H9 (cell line): ENCODE data around the gene MARK2. TPM values are rescaled to one million over a fixed set of nuclear protein-coding genes. Genes with fewer than 3 reads are reported as not detected.

Experiments
- DNase-seq: peaks from one replicate; pipeline ENCODE4 v3.0.0-alpha.2; 2017
- H2AFZ ChIP-seq: one replicate; pipeline ENCODE4 v1.6.1; 2013; ENCODE audit warnings: mild to moderate bottlenecking, low read length, control low read depth, moderate library complexity
- H2AK5ac ChIP-seq: 2 replicates; pipeline ENCODE4 v1.6.1; 2013; ENCODE audit warnings: low read length, control low read depth, mixed read lengths; ENCODE audit not compliant: insufficient read length
- H2BK120ac ChIP-seq: one replicate; pipeline ENCODE4 v1.6.1; 2013; ENCODE audit warnings: low read depth, mild to moderate bottlenecking, low read length, control low read depth, inconsistent platforms; ENCODE audit not compliant: poor library complexity, severe bottlenecking
- H2BK12ac ChIP-seq: 2 replicates; pipeline ENCODE4 v1.6.1; 2013; ENCODE audit warnings: low read length, control low read depth, mixed read lengths, low read depth; ENCODE audit not compliant: insufficient read length
- H2BK15ac ChIP-seq: 2 replicates; pipeline ENCODE4 v1.6.1; 2013; ENCODE audit warnings: low read depth, low read length, control low read depth
- H2BK20ac ChIP-seq: one replicate; pipeline ENCODE4 v1.6.1; 2013; ENCODE audit warnings: low read depth, mild to moderate bottlenecking, low read length, control low read depth, inconsistent platforms; ENCODE audit not compliant: poor library complexity, severe bottlenecking
- H2BK5ac ChIP-seq: 2 replicates; pipeline ENCODE4 v1.6.1; 2013; ENCODE audit warnings: low read length, control low read depth, mixed read lengths; ENCODE audit not compliant: insufficient read length
- H3K14ac ChIP-seq: 2 replicates; pipeline ENCODE4 v1.6.1; 2013; ENCODE audit warnings: low read length, control low read depth; ENCODE audit not compliant: insufficient read depth
- H3K18ac ChIP-seq: 2 replicates; pipeline ENCODE4 v1.6.1; 2013; ENCODE audit warnings: low read depth, mild to moderate bottlenecking, mixed read lengths, low read length, control low read depth; ENCODE audit not compliant: insufficient read length
- H3K23ac ChIP-seq: 2 replicates; pipeline ENCODE4 v1.6.1; 2013; ENCODE audit warnings: low read length, control low read depth, mixed read lengths, low read depth; ENCODE audit not compliant: insufficient read length
- H3K23me2 ChIP-seq: 2 replicates; pipeline ENCODE4 v1.6.1; 2013; ENCODE audit warnings: low read depth, mild to moderate bottlenecking, mixed read lengths, low read length, control low read depth; ENCODE audit not compliant: insufficient read length, poor library complexity, severe bottlenecking
- H3K27ac ChIP-seq: 2 replicates; pipeline ENCODE4 v1.5.1; 2013; ENCODE audit warnings: low read length, control low read depth, mixed read lengths, low read depth; ENCODE audit not compliant: insufficient read length
- H3K27me3 ChIP-seq: 2 replicates; pipeline ENCODE4 v1.6.1; 2013; ENCODE audit warnings: low read length, control low read depth, inconsistent platforms; ENCODE audit not compliant: insufficient read depth
- H3K4ac ChIP-seq: 2 replicates; pipeline ENCODE4 v1.6.1; 2013; ENCODE audit warnings: low read depth, mild to moderate bottlenecking, control low read depth, inconsistent platforms, low read length, moderate library complexity
- H3K4me1 ChIP-seq: 2 replicates; pipeline ENCODE4 v1.6.1; 2013; ENCODE audit warnings: low read length, control low read depth, inconsistent platforms; ENCODE audit not compliant: insufficient read depth
- H3K4me2 ChIP-seq: 2 replicates; pipeline ENCODE4 v1.6.1; 2013; ENCODE audit warnings: low read length, control low read depth, mixed read lengths; ENCODE audit not compliant: insufficient read length, insufficient read depth
- H3K56ac ChIP-seq: 2 replicates; pipeline ENCODE4 v1.6.1; 2013; ENCODE audit warnings: low read depth, mild to moderate bottlenecking, mixed read lengths, low read length, control low read depth; ENCODE audit not compliant: insufficient read length
- H3K79me1 ChIP-seq: 2 replicates; pipeline ENCODE4 v1.6.1; 2013; ENCODE audit warnings: low read depth, mild to moderate bottlenecking, moderate library complexity, low read length, control low read depth, inconsistent platforms; ENCODE audit not compliant: insufficient read depth, poor library complexity, severe bottlenecking
- H3K79me2 ChIP-seq: 2 replicates; pipeline ENCODE4 v1.6.1; 2013; ENCODE audit warnings: low read length, control low read depth, inconsistent platforms; ENCODE audit not compliant: insufficient read depth
- H3K9ac ChIP-seq: 2 replicates; pipeline ENCODE4 v1.6.1; 2013; ENCODE audit warnings: low read length, control low read depth, mixed read lengths; ENCODE audit not compliant: insufficient read length; ENCODE audit errors: extremely low read depth
- H3K9me3 ChIP-seq: one replicate; pipeline ENCODE4 v1.6.1; 2013; ENCODE audit warnings: low read depth, low read length, inconsistent platforms; ENCODE audit not compliant: control insufficient read depth
- H3T11ph ChIP-seq: one replicate; pipeline ENCODE4 v1.6.1; 2013; ENCODE audit warnings: mild to moderate bottlenecking, low read length, control low read depth, inconsistent platforms
- H4K20me1 ChIP-seq: one replicate; pipeline ENCODE4 v1.6.1; 2013; ENCODE audit not compliant: control insufficient read depth, insufficient read length, insufficient read depth
- H4K5ac ChIP-seq: 2 replicates; pipeline ENCODE4 v1.6.1; 2013; ENCODE audit warnings: low read depth, mild to moderate bottlenecking, mixed read lengths, low read length, control low read depth; ENCODE audit not compliant: insufficient read length
- H4K8ac ChIP-seq: replicated peaks from 2 replicates; pipeline ENCODE4 v1.6.1; 2013; ENCODE audit warnings: low read length, control low read depth, mixed read lengths, low read depth; ENCODE audit not compliant: insufficient read length
- H4K91ac ChIP-seq: 2 replicates; pipeline ENCODE4 v1.6.1; 2013; ENCODE audit warnings: low read depth, mild to moderate bottlenecking, moderate library complexity, mixed read lengths, low read length, control low read depth; ENCODE audit not compliant: insufficient read length
- H3K27ac Mint-ChIP-seq, 3 experiments: 2 replicates in 2 of 3; 3 replicates in 1 of 3; pipeline ENCODE4 v1.8.0; 2020 to 2021; ENCODE audit warnings: mixed read lengths in 3 of 3, mild to moderate bottlenecking in 1 of 3, moderate library complexity in 1 of 3
- H3K27me3 Mint-ChIP-seq: 2 replicates; pipeline ENCODE4 v1.8.0; 2021; ENCODE audit warnings: low read depth, mild to moderate bottlenecking, moderate library complexity, mixed read lengths
- H3K36me3 Mint-ChIP-seq, 3 experiments: 2 replicates in 2 of 3; 3 replicates in 1 of 3; pipeline ENCODE4 v1.8.0; 2020 to 2021; ENCODE audit warnings: low read depth in 3 of 3, mixed read lengths in 3 of 3; ENCODE audit not compliant: insufficient read depth in 1 of 3
- H3K4me1 Mint-ChIP-seq, 2 experiments: 2 replicates each; pipeline ENCODE4 v1.8.0; 2020; ENCODE audit warnings: mixed read lengths in 2 of 2
- H3K4me3 Mint-ChIP-seq, 2 experiments: 2 replicates in 1 of 2; 3 replicates in 1 of 2; pipeline ENCODE4 v1.8.0; 2020 to 2021; ENCODE audit warnings: mild to moderate bottlenecking in 2 of 2, mixed read lengths in 2 of 2, moderate library complexity in 1 of 2
- H3K9me3 Mint-ChIP-seq, 2 experiments: 2 replicates in 1 of 2; 3 replicates in 1 of 2; pipeline ENCODE4 v1.8.0; 2020; ENCODE audit warnings: mild to moderate bottlenecking in 2 of 2, mixed read lengths in 2 of 2, moderate library complexity in 1 of 2
- CTCF ChIP-seq: fragments of 200-600 bp; sonication (generic); conservative IDR thresholded peaks from 3 replicates; pipeline ENCODE4 v1.8.0; 2021; ENCODE audit warnings: antibody characterized with exemption, mild to moderate bottlenecking
- WGBS: extraction: QIAGEN DNeasy Blood & Tissue Kit; methylation state at CpG from one replicate; pipeline ENCODE4 v1.1.7; 2013; ENCODE audit warnings: missing lambda C conversion rate, low lambda C conversion rate, mixed read lengths; ENCODE audit not compliant: insufficient read length; ENCODE audit errors: extremely low coverage; 5-methylcytosine and 5-hydroxymethylcytosine counted together
- total RNA-seq: library from RNA; stranded (reverse); gene quantifications from 2 replicates; pipeline ENCODE4 v1.2.1, GENCODE V29; 2021

MARK2 gene
- total RNA-seq, 1 experiment from 2014 or later = 45.7 TPM

- H2AK5ac ChIP-seq = no peak overlapping the region
- peaks cover 33% of the 10 kb centered on the region for H3K23me2 ChIP-seq
- H4K8ac ChIP-seq = no peak overlapping the region
- H3T11ph ChIP-seq = peak overlapping the region; percentile 71
- H2BK120ac ChIP-seq = peak overlapping the region; percentile 65
- H3K18ac ChIP-seq = peak overlapping the region; percentile 83
- H3K23ac ChIP-seq = no peak overlapping the region
- no peak overlapping the region for H2AFZ ChIP-seq
- H3K9me3 ChIP-seq = no peaks in the 10 kb centered on the region
- peak; percentile 93 for DNase-seq
- H3K56ac ChIP-seq = no peak overlapping the region
- peak overlapping the region; percentile 67 for H3K4me2 ChIP-seq
- peak overlapping the region; percentile 90 for H3K4ac ChIP-seq
- Mint-ChIP-seq H3K4me1 (peaks cover 24 to 31% of the 10 kb centered on the region in 2 experiments), H3K27me3 (peaks cover under 1% of the 10 kb centered on the region), H3K4me3 (peak overlapping the region; percentile 67 to 87), H3K9me3 (peaks cover 5% of the 10 kb centered on the region in 2 experiments; a peak in 4 of 5 replicates), H3K36me3 (peaks cover 14 to 26% (median 20%) of the 10 kb centered on the region in 3 experiments), H3K27ac (peak overlapping the region; percentile 97 to 100 (median 99))
- H3K79me2 ChIP-seq = peaks cover 5% of the 10 kb centered on the region; the same call in 1 of the 2 replicates
- H3K14ac ChIP-seq = peak overlapping the region; percentile 94
- H2BK5ac ChIP-seq = peak overlapping the region; percentile 28
- peak overlapping the region; percentile 94 for H4K91ac ChIP-seq
- peak overlapping the region; percentile 72 for H2BK12ac ChIP-seq
- no peaks in the 10 kb centered on the region for H3K27me3 ChIP-seq
- peaks cover 3% of the 10 kb centered on the region for H3K4me1 ChIP-seq
- no peak for TF ChIP-seq CTCF
- H3K27ac ChIP-seq = peak overlapping the region; percentile 85
- no peak overlapping the region for H2BK20ac ChIP-seq
- no peak overlapping the region for H2BK15ac ChIP-seq
- H4K5ac ChIP-seq = peak overlapping the region; percentile 23
- H3K9ac ChIP-seq = peak overlapping the region; percentile 72
- WGBS = no CpG with 5 or more reads among the region's 50 CpGs
- no peaks in the 10 kb centered on the region for H3K79me1 ChIP-seq
- H4K20me1 ChIP-seq = no peaks in the 10 kb centered on the region
Measured at GRCh38 chr11:63917692-63918506, 79.0 kb downstream of the MARK2 start.
